H1 (cell line): ENCODE results near the gene DCAF6. TPM values are rescaled to one million over a fixed set of nuclear protein-coding genes. Genes with fewer than 3 reads are reported as not detected.

Experiments
- CBX8 ChIP-seq: fragments of 300-800, 300-1000 bp; sonication (generic); IDR thresholded peaks from 2 replicates; pipeline ENCODE4 v1.7.1; 2016; ENCODE audit warnings: low read depth, low read length, borderline replicate concordance
- EP300 ChIP-seq, 2 experiments: IDR thresholded peaks; 1 replicate in 1 of 2; 2 replicates in 1 of 2; pipeline ENCODE4 v1.6.1; 2011 to 2012; ENCODE audit warnings: low read depth in 2 of 2, low read length in 2 of 2, mild to moderate bottlenecking in 2 of 2, borderline replicate concordance in 1 of 2, inconsistent platforms in 1 of 2, moderate library complexity in 1 of 2
- KDM1A ChIP-seq: fragments of 200-600, 300-600 bp; sonication (generic); IDR thresholded peaks from 2 replicates; pipeline ENCODE4 v1.7.1; 2016; ENCODE audit warnings: mild to moderate bottlenecking, low read length, borderline replicate concordance
- RNF2 ChIP-seq: fragments of 200-900, 300-1000 bp; sonication (generic); IDR thresholded peaks from 2 replicates; pipeline ENCODE4 v1.7.1; 2016; ENCODE audit warnings: borderline replicate concordance, low read depth, mild to moderate bottlenecking, antibody characterized with exemption, low read length; ENCODE audit not compliant: poor library complexity, severe bottlenecking; ENCODE audit errors: missing control alignments
- ZNF274 ChIP-seq: IDR thresholded peaks from 2 replicates; pipeline ENCODE4 v1.7.0; 2012; ENCODE audit warnings: low read length, borderline replicate concordance; ENCODE audit errors: extremely low read depth
- polyA plus RNA-seq, 7 experiments: library from polyadenylated mRNA; depleted of rRNA in 3 of 7; stranded (reverse) in 5 of 7; unstranded in 2 of 7; fragments of >200 nt in 5 of 7; fragments of 200-250 nt in 2 of 7; gene quantifications; 1 replicate in 5 of 7; 2 replicates in 1 of 7; 4 replicates in 1 of 7; pipeline versions ENCODE4 v1.2.1 to v1.2.3, GENCODE V29; 2011 to 2013; ENCODE audit warnings: missing spikeins in 2 of 7, mixed read lengths in 2 of 7
- total RNA-seq: library from RNA; stranded (reverse); fragmentation: NEBNext Ultra II Directional; extraction: Animal tissue kit (Norgen Biotek cat#: 25700); gene quantifications from 2 replicates; pipeline ENCODE4 v1.2.1, GENCODE V29; 2021
- TF ChIP-seq, protein P1 (sequence below), 3 experiments: IDR thresholded peaks; 1 replicate in 2 of 3; 2 replicates in 1 of 3; pipeline versions ENCODE4 v1.5.1 to v1.6.1; 2011; ENCODE audit warnings: low read length in 3 of 3, mild to moderate bottlenecking in 3 of 3, inconsistent platforms in 2 of 3, low read depth in 1 of 3, moderate library complexity in 1 of 3; ENCODE audit not compliant: insufficient read depth in 1 of 3; ENCODE audit errors: control extremely low read depth in 1 of 3

DCAF6 gene
- total and polyA plus RNA-seq, 2 of the 8 experiments (the other 6 are each of a cell fraction or from before 2014, with no cell fraction given): 12.3 to 17.4 TPM

- TF ChIP-seq EP300 (IDR thresholded peaks at IDR 0.05; ENCODE audit: borderline replicate concordance in 1 of 2, low read depth in 2 of 2, low read length in 2 of 2): no peak
- TF ChIP-seq CBX8: no peak
- TF ChIP-seq RNF2: no peak
- no peak for TF ChIP-seq KDM1A
- no peak for TF ChIP-seq ZNF274
- TF ChIP-seq, protein P1, sequence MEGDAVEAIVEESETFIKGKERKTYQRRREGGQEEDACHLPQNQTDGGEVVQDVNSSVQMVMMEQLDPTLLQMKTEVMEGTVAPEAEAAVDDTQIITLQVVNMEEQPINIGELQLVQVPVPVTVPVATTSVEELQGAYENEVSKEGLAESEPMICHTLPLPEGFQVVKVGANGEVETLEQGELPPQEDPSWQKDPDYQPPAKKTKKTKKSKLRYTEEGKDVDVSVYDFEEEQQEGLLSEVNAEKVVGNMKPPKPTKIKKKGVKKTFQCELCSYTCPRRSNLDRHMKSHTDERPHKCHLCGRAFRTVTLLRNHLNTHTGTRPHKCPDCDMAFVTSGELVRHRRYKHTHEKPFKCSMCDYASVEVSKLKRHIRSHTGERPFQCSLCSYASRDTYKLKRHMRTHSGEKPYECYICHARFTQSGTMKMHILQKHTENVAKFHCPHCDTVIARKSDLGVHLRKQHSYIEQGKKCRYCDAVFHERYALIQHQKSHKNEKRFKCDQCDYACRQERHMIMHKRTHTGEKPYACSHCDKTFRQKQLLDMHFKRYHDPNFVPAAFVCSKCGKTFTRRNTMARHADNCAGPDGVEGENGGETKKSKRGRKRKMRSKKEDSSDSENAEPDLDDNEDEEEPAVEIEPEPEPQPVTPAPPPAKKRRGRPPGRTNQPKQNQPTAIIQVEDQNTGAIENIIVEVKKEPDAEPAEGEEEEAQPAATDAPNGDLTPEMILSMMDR (IDR thresholded peaks at IDR 0.05; ENCODE audit: control extremely low read depth in 1 of 3, insufficient read depth in 1 of 3, low read depth in 1 of 3, low read length in 3 of 3): no peak
These were observed 154.6 kb downstream of the DCAF6 start (continued) for GRCh38 chr1:168091063-168091462.
